MV-4-11 (cell line): Measurements from ENCODE around the gene LIX1.
"Not testable (repeated sequence)": the region's sequence is repeated elsewhere in the genome, so short reads cannot be mapped to it uniquely, and the experiment has no call there.

ENCODE experiments used
- DNase-seq: peaks from one replicate; lab custom pipeline; 2025; lab: John Stamatoyannopoulos, UW

Gene LIX1

DNA sequence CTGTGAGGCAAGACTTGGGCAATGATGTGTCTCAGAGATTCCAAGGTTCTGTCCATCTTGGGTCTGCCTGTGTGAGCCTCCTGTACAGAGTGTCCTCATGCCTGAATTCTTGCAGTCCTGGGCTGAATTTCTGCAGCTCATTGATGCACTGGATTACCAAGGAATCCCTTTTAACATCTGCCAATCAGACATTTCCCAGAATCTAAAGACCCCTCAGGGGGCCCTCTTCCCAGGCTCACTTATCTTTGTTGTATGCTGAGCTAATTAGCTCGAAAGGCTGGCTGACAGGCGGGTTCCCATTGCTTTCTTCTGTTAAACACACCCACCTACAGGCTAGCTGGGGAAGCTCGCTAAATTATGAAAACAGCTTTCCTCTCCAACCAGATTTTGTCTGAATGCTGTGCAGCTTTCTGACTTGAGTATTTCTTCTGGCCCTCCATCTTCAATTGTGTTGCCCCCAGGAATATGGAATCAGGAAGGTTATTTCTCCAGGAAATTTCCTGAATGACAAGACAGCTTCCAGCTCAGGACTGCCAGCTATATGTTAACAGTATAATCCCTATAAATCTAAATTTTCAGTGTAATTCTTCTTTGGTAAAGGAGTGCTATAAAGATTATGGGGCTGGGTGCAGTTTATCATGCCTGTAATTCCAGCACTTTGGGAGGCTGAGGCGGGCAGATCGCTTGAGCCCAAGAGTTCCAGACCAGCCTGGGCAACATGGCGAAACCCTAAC is at the start of gene LIX1:
Gene LIX1 (minus strand): TSS at position 91 of the 734 bp plus-strand sequence. CDS start 35 bp downstream, at position 56.
- DNase-seq = peak; percentile 52

DNA sequence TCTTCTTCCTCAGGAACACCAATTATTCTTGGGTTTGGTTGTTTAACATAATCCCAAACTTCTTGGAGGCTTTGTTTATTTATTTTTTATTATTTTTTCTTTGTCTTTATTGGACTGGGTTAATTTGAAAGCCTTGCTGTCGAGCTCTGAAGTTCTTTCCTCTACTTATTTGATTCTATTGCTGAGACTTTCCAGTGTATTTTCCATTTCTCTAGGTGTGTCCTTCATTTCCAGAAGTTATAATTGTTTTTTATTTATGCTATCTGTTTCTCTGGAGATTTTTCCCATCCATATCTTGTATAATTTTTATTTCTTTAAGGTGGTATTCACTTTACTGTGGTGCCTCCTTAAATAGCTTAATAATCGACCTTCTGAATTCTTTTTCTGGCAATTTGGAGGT is 49.5 kb upstream of the LIX1 start:
- DNase-seq = no peak

DNA sequence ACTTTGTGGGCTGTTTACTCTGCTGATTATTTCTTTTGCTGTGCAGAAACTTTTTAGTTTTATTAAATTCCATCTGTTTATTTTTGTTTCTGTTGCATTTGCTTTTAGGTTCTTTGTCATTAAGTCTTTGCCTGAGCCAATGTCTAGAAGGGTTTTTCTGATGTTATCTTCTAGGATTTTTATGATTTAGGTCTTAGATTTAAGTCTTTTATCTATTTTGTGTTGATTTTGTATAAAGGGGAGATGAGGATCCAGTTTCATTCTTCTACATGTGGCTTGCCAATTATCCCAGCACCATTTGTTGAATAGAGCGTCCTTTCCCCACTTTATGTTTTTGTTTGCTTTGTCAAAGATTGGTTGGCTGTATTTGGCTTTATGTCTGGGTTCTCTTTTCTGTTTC is 47.1 kb upstream of the LIX1 start:
- not testable (repeated sequence) for DNase-seq

DNA sequence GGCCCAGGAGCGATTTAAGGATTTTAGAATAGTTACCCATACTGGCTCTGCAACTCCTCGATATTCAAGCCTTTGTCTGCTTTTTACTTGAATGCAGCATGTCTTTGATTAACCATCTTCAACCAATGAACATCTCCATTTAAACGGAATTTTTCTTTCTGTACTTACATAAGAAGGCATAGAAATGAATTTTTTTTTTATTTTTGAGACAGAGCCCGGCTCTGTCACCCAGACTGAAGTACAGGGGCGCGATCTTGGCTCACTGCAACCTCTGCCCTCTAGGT is 41.5 kb upstream of the LIX1 start:
- no peak for DNase-seq

DNA sequence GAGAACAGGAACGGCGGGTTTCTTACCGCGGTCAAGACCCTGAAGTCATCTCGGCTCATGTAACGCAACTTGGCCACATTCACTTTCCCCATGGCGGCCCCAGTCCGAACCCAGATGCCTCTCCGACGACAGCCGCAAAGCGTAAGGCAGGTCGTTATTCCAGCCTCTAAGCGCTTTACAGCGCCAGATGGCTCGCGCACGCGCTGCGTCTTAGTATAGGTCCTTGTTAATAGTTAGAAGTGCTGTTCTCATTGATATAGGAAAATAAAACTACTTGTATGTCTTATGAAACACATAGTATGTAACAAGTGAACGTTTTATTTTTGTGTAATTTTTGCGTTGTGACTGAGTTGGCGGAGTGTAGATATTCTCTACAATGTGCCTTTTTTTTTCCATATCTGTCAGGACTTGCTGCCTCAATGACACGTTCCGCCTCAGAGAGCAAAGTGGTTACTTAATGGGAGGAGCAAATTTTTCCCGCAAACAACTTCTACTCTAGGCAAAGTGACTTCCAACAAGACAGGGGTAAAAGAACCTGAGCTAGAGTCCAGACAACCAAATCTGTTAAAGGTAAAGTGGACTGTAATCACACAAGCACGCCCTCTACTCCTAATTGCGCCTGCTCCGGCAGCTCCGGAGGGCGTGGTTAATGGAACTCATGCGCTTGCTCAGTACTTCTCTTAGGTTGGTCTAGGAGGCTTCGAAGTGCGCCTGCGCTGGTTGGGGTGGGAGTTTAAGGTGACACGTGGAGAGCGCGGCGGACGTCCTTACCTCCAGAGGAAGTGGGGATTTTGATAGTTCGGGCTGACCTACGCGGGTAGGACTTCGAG is 40.9 kb upstream of the LIX1 start, which contains the start of gene RIOK2:
Gene RIOK2 (minus strand): TSS at position 148 of the 830 bp plus-strand sequence. CDS start 56 bp downstream, at position 92.
- DNase-seq = peak; percentile 97

DNA sequence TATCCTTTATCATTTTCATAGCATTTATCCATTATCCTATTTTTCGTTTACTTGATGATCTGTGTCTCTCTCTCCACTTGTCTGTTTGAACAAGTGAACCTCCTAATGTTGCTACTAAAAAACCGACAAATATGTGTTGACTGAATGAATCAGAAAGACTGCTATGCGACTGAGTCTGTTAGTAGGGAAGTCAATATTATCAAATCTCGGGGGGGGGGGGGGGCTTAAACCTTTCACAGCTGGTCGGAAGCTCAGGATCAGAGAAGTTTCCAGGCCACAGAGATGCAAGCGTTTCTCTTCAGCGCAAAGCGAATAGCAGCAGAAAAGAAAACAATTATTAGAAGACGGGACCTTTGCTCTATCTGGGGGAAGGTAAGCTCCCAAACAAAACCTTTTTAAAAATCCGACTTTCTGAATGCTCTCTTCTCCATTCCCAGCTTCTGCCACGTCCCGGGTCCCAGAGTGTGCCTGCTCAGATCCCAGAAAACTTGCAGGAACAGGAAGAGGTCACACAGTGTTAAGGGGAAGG is 40.2 kb upstream of the LIX1 start:
- DNase-seq = peak; percentile 20

DNA sequence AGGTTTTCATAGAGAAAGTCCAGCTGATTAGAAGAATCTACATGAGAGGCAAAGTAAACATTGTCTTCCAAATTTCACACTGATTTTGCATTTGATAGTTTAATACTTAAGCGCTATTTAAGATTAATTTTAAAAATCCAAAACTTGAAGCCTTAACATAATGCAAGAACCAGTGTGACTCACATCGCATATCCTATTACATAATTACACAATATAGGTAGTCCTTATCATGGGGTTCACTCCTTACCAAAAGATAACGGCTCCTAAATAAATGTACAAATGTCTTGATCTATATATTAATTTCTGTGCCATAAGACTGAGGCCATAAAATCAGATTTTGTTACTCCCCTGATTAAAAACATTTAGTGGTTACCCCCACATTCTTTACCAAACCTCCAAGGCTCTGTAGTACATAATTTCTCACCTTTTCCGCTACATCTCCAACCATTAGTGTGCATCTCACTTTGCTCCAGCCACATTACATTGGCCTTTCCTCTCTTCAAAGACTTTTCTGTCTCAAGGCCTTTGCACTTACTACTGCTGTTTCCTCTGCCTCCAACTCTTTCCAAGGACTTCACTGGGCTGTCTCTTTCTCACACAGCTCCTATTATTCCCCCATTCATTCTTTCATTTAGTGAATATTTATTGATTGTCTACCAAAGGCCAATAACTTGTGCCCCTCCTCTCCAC is 39.6 kb upstream of the LIX1 start:
- no peak for DNase-seq

DNA sequence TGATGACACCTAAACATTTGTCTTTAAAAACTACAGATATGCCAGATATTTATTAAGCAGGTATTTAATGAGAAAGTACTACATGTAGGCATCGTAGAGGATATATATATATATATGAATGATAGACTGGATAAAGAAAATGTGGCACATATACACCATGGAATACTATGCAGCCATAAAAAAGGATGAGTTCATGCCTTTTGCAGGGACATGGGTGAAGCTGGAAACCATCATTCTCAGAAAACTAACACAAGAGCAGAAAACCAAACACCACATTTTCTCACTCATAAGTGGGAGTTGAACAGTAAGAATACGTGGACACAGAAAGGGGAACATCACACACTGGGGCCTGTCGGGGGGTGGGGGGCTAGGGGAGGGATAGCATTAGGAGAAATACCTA is 37.0 kb upstream of the LIX1 start:
- DNase-seq = not testable (repeated sequence)

DNA sequence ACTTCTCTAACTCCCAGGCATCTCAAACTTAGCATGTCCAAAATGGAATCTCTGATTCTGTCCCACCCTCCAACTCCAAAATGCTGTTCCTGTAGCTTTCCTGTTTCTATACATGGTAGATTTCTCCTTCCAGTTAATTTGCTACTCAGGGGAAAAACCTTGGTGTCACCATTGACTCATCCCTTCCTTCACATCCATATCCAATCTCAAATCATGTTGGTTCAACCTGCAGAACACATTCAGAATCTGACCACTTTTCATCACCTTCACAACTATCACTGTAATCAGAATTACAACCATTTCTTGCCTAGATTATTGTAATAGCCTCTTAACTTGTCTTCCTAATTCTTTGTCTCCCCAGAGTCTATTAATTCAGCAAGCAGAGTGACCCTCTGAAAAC is 29.8 kb upstream of the LIX1 start:
- DNase-seq = no peak

DNA sequence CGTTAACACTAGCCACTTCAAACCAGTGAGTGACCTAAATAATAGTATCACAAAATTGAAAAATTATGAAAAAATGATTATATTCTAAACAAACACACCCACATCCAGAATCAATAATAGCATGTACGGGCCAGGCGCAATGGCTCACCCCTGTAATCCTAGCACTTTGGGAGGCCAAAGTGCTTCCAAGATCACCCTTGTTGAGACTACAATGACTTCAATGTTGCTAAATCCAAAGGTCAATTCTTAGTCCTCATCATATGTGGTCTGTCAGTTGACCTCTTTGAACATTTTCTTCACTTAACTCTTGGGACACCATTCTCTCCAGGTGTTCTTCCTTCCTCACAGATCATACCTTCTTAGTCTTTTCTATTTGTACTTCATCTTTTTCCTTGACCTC is 29.3 kb upstream of the LIX1 start:
- DNase-seq = no peak

DNA sequence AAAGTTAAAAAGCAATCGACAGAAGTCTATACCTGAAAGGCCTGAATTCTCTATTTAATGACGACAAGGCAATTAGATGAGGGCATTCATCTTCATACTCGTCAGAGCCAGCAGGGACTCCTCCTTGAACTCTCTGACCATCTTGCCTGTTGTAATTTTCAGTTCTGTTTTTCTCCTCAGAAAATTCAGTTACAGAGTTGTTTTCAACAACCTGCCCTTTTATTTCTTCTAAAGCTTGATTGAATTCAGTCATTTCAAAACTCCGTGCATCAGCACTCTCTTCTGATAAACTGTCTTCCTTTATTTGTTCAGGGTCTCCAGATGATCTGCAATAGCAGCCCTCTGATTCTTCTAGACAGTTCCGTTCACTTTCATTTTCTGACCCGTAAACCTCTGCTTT is 25.0 kb upstream of the LIX1 start:
- DNase-seq = peak; percentile 64

DNA sequence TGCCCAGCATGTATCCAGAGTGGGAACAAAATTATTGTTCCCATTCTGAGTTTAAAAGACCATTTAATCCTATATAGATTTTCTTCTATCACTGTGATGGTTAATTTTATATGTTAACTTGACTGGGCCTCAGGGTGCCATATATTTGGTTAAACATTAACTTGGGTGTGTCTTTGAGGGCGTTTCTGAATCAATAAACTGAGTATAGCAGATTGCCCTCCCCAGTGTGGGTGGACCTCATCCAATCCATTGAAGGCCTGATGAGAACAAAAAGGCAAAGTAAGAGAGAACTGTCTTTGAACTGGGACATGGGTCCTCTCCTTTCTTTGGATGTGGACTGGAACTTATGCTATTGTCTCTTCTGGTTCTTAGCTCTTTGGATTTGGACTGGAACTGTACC is 23.3 kb upstream of the LIX1 start:
- DNase-seq = no peak

DNA sequence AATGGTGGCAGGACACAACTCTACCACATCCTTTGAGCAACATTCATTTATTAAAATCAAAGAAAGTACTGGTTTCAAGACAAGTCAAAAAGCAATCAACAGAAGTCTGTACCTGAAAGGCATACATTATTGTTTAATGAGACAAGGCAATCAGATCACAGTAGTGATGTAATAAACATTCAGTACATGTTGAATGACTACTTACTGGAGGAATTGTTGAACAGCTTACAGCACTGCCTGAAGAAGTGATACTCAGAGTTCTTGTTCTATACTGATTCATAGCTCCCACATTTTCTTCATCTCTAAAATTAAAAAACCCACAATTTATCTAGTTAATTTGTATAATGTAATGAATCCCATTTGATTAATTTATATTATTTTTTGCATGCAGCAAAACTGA is 22.4 kb upstream of the LIX1 start:
- no peak for DNase-seq

DNA sequence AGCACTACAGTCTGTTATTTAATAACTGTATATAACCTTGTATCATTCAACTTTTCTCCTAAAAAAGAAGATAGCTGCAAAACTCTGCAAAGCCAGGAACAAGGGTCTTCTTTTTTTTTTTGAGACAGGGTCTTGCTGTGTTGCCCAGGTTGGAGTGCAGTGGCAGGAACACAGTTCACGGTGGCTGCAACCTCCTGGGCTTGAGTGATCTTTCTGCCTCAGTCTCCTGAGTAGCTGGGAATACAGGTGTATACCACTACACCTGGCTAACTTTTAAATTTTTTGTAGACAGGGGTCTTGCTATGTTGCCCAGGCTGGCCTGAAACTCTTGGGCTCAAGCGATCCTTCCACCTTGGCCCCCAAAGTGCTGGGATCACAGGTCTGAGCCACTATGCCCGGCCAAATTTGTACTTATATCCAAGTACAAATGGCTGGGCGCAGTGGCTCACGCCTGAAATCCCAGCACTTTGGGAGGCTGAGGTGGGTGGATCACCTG is 21.4 kb upstream of the LIX1 start:
- no peak for DNase-seq

DNA sequence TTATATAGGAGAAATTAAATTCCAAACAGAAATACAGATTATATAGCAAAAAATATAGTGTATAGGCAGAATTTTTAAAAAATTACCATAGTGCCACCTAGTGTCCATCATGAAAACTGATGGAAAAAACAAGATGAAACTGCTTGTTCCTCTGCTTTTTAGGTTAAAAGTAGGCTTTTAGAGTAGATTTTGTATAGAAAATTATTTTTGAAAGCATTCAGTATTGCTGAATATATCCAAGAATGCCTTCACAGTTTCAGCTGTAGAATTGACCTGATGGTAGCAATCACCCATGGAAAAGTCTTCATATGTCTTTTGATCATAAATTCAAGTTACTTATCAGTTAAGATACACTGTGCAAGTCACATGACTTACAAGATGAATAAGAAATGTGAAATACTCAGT is 21.0 kb upstream of the LIX1 start:
- DNase-seq = peak; percentile 12

DNA sequence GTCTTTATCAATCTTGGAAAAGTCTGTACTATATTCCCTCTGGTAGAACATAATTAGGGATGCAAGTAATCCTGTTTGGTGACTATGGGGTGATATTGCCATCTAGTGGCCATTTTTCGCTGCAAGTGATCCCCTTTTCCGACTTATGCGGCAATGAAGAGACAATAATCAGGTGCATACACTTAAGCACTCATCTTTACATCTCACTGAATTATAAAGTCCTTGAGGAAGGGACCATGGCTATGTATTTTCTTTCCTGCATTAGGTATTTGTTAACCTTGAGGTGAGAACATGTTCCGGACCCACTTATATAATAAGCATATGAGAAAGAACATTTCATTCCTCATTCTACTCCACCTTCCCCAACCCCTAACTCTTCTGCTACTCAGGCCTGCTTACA is 19.6 kb upstream of the LIX1 start:
- peak; percentile 25 for DNase-seq

DNA sequence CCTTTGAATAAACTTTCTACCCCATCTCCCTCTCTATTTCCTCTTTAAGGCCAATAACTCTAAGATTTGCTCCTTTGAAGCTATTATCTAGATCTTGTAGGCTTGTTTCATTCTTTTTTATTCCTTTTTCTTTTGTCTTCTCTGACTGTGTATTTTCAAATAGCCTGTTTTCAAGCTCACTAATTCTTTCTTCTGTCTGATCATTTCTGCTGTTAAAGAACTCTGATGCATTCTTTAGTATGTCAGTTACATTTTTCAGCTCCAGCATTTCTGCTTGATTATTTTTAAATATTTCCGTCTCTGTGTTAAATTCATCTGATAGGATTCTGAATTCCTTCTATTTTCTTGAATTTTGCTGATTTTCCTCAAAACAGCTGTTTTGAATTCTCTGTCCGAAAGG is 15.3 kb upstream of the LIX1 start:
- DNase-seq = no peak

DNA sequence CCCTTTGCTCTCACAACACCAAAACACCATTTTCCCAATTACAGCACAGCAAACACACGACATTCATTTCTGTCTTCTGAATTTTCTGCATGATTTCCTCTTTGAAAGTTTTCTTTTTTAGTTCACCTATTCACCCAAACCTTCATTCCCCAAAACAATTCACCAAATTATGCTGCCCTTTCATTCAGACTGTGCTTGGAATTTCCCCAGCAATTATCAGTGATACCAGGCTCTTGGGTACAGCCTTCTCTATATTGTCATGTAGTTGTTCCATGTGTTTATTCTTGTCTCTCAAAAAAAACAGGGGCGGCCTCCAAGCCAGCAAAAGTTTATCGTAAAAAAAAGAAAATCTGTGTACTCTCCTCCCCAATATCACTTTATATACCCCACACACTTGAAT is 9.0 kb upstream of the LIX1 start:
- DNase-seq = no peak

DNA sequence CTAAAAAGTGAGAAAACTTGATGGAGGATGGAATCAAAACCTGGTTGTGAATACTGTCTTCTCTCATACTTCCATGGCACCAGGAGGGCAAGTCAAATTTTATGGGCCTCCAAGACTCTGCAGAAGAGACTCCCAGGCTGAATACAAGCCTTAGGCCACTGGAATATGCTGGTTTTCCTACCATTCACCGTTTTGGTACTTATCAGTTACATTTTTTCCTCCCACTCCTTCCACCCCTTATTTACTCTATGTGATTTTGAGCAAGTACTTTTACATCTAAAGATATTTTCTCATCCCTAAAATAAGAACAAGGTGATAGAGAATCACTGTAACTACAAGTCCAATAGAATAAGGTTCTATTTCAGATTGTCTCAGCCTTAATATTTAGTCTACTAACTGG is 8.0 kb upstream of the LIX1 start:
- no peak for DNase-seq

DNA sequence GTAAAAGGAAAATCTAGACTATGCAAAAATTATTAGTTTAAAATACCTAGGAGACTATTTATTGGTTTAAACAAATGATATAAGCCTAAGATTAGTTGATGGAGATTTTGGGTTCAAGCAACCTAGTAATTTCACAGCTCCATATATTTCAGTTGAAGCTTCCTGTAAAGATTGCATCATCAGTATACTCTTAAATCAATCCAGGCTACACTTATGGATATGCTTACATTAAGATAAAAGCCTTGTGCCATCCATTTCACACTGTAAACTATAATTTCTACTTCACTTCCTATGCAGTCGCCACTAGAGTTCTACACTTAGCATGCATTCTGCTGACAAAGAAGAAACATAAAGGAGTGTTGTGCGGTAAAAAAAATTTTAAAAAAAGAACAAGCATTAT is 7.3 kb upstream of the LIX1 start:
- DNase-seq = peak; percentile 7

DNA sequence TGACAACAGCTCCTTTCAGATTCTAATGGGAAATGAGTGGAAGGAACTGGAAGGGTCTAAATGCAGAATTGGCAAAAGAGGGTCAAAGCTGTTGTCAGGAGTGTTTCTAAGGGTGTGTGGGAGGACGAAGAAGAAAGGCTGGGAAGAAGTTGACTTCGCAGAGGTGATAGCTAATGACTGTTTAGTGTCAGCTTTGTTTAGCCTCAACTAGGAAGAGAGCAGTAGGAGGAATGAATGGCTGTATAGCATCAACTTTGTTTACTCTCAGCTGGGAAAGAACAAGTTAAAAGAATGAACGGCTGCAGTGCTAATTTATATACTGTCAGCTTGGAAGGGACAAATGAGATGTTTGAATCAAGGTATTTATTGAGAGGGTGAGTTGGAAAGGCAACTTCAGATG is 5.9 kb upstream of the LIX1 start:
- DNase-seq = no peak

DNA sequence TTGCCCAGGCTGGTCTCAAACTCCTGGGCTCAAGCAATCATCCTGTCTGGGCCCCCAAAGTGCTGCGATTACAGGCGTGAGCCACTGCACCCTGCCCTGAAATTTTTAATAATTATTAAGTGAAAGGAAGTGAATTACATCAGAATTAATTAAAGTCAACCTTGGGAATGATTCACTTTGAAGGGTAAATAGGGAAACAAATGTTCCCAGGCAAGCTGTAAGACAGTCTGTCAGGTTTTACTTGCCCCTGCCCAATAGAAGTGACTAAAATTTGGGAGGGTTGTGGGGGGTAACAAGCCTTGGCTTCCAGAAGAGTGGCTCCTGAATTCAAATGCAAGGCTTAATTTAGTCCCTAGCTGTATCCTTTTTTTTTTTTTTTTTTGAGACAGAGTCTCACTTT is 1.3 kb upstream of the LIX1 start:
- no peak for DNase-seq

DNA sequence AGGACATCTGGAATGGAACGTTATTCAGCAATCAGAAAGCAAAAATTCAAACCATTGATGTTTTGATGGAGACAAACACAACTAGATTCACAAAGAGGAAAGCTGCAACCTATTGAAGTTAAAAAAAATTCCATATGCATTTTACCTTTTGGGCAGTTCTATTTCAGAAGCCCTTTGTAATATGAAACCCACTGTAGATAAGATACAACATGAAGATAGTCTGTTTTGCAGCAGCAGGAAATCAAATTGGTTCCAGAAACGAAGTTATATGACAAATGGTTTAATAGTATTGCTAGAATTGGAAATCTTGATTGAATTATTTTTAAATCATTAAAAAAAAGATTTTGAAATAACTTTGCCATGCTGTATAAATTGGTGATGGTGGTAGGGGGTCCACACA is 872 bp downstream of the LIX1 start:
- DNase-seq = no peak
